Vagina (tissue), 2 donors: Measurements from ENCODE around the gene BRD7. TPM values are rescaled to one million over a fixed set of nuclear protein-coding genes. Genes with fewer than 3 reads are reported as not detected.

Experiments used
- DNase-seq, 2 donors: peaks; one replicate each; pipeline ENCODE4 v3.0.0-alpha.2; 2017; ENCODE audit errors: extremely low spot score in 2 of 2
- H3K27ac ChIP-seq: fragments of 200-600 bp; sonication (generic); one replicate; pipeline ENCODE4 v1.5.1; 2019
- H3K27me3 ChIP-seq: fragments of 200-600 bp; sonication (generic); one replicate; pipeline ENCODE4 v1.5.1; 2019
- H3K36me3 ChIP-seq, 2 donors: fragments of 200-600 bp; sonication (generic); one replicate each; pipeline ENCODE4 v1.5.1; 2017 to 2019
- H3K4me1 ChIP-seq: fragments of 200-600 bp; sonication (generic); one replicate; pipeline ENCODE4 v1.5.1; 2019
- H3K4me3 ChIP-seq, 2 donors: fragments of 200-600 bp; sonication (generic); 1 replicate in 1 of 2; 2 replicates in 1 of 2; pipeline ENCODE4 v1.5.1; 2016 to 2019
- H3K9me3 ChIP-seq: fragments of 200-600 bp; sonication (generic); one replicate; pipeline ENCODE4 v1.5.1; 2019
- POLR2A ChIP-seq, 2 donors: fragments of 450-650 bp; IDR thresholded peaks; one replicate each; pipeline ENCODE4 v1.6.1; 2017; ENCODE audit warnings: antibody characterized with exemption in 2 of 2, mild to moderate bottlenecking in 2 of 2, moderate library complexity in 2 of 2
- POLR2AphosphoS5 ChIP-seq, 2 donors: sonication (generic); formaldehyde crosslinking; IDR thresholded peaks; one replicate each; pipeline ENCODE4 v1.9.0; 2017; ENCODE audit warnings: antibody characterized with exemption in 2 of 2, mild to moderate bottlenecking in 2 of 2, low read depth in 1 of 2; ENCODE audit not compliant: insufficient read depth in 1 of 2
- intact Hi-C: fragments of 100-400 bp; cut with DNase I; formaldehyde crosslinking; loops from one replicate; pipeline ENCODE4 v1.15.1; 2023
- total RNA-seq: library from RNA; depleted of rRNA; stranded (reverse); fragments of >200 nt; gene quantifications from one replicate; pipeline ENCODE4 v1.2.3, GENCODE V29; 2016
- TF ChIP-seq, protein P1 (sequence below), 3 experiments: fragments of 450-650 bp in 2 of 3; fragments of 200-600 bp in 1 of 3; sonication (generic) in 1 of 3; IDR thresholded peaks; one replicate each; pipeline ENCODE4 v1.5.1; 2017 to 2019; ENCODE audit warnings: antibody characterized with exemption in 3 of 3, mild to moderate bottlenecking in 2 of 3, moderate library complexity in 2 of 3

Gene BRD7
- total RNA-seq, 1 donor from 2014 or later = 49.6 TPM

GRCh38 chr16:50292566-50292948 is 76.2 kb downstream of the BRD7 start:
- no peaks in the 10 kb centered on the region for H3K36me3 ChIP-seq

GRCh38 chr16:50291719-50292565 is 76.8 kb downstream of the BRD7 start:
- H3K4me3 ChIP-seq = no peak overlapping the region
- no peak for TF ChIP-seq POLR2A (IDR thresholded peaks at IDR 0.05)
- no peak for TF ChIP-seq POLR2AphosphoS5 (IDR thresholded peaks at IDR 0.05; ENCODE audit: insufficient read depth in 1 of 2, low read depth in 1 of 2)
- TF ChIP-seq, protein P1, sequence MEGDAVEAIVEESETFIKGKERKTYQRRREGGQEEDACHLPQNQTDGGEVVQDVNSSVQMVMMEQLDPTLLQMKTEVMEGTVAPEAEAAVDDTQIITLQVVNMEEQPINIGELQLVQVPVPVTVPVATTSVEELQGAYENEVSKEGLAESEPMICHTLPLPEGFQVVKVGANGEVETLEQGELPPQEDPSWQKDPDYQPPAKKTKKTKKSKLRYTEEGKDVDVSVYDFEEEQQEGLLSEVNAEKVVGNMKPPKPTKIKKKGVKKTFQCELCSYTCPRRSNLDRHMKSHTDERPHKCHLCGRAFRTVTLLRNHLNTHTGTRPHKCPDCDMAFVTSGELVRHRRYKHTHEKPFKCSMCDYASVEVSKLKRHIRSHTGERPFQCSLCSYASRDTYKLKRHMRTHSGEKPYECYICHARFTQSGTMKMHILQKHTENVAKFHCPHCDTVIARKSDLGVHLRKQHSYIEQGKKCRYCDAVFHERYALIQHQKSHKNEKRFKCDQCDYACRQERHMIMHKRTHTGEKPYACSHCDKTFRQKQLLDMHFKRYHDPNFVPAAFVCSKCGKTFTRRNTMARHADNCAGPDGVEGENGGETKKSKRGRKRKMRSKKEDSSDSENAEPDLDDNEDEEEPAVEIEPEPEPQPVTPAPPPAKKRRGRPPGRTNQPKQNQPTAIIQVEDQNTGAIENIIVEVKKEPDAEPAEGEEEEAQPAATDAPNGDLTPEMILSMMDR (IDR thresholded peaks at IDR 0.05) = no peak
- H3K4me1 ChIP-seq = no peaks in the 10 kb centered on the region
- H3K9me3 ChIP-seq = no peaks in the 10 kb centered on the region
- no peaks in the 10 kb centered on the region for H3K36me3 ChIP-seq
- intact Hi-C loops = no loop called here
- H3K27ac ChIP-seq = no peak overlapping the region
- no peak for DNase-seq
- H3K27me3 ChIP-seq = no peaks in the 10 kb centered on the region

More at GRCh38 chr16:50292566-50292948, 76.2 kb downstream of the BRD7 start:
- no peak for TF ChIP-seq POLR2AphosphoS5 (IDR thresholded peaks at IDR 0.05; ENCODE audit: insufficient read depth in 1 of 2, low read depth in 1 of 2)
- TF ChIP-seq, protein P1 (IDR thresholded peaks at IDR 0.05) = no peak
- no peak for TF ChIP-seq POLR2A (IDR thresholded peaks at IDR 0.05)
- Histone ChIP-seq H3K27me3 (no peaks in the 10 kb centered on the region), H3K4me1 (no peaks in the 10 kb centered on the region), H3K4me3 (no peak overlapping the region), H3K27ac (no peak overlapping the region), H3K9me3 (no peaks in the 10 kb centered on the region)
- no peak for DNase-seq
- intact Hi-C loops = no loop called here

GRCh38 chr16:50290856-50291255 is 77.9 kb downstream of the BRD7 start:
- H3K4me1 ChIP-seq = no peaks in the 10 kb centered on the region
- H3K27ac ChIP-seq = no peak overlapping the region
- DNase-seq = no peak
- no peaks in the 10 kb centered on the region for H3K27me3 ChIP-seq
- no peaks in the 10 kb centered on the region for H3K9me3 ChIP-seq
- intact Hi-C loops = no loop called here
- no peaks in the 10 kb centered on the region for H3K36me3 ChIP-seq
- no peak for TF ChIP-seq POLR2A (IDR thresholded peaks at IDR 0.05)
- TF ChIP-seq POLR2AphosphoS5 (IDR thresholded peaks at IDR 0.05; ENCODE audit: insufficient read depth in 1 of 2, low read depth in 1 of 2) = no peak
- TF ChIP-seq, protein P1 (IDR thresholded peaks at IDR 0.05) = no peak
- H3K4me3 ChIP-seq = no peak overlapping the region

DNA sequence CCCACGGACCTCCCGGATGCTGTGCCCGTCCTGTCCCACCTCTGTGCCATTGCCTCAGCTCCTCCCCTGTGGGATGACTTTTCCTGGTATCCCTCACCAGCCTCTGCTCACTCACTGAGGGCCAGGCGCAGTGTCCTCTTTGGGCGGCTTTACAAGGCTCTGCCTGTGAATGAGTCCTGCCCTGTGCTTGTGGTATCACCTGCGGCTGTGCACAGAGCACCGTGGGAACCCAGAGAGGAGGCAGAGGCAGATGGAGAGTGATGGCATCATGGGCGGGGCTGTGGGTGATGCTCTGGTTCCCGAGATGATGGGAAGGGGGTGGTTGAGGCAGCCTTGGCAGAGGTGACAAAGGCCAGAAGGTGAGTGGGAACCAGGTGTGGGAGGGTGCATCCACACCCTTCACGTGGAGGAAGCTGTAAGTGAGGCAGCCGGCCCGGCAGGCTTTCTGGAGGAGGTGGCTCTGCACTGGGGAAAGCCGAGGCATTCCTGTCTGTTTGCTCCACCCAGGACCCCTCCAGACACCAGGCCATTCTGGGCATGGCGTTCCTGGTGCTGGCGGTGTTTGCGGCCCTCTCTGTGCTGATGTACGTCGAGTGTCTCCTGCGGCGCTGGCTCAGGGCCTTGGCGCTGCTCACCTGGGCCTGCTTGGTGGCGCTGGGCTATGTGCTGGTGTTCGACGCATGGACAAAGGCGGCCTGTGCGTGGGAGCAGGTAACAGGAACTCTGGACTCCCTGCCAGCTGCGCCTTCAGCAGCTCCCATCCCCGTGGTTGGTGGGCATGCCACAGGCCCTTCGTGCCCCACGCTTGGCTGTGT is 78.6 kb downstream of the BRD7 start:
- H3K36me3 ChIP-seq = no peaks in the 10 kb centered on the region

More for the DNA sequence above, 78.6 kb downstream of the BRD7 start:
- Histone ChIP-seq H3K27ac (no peak overlapping the region), H3K4me1 (no peaks in the 10 kb centered on the region), H3K9me3 (no peaks in the 10 kb centered on the region), H3K27me3 (no peaks in the 10 kb centered on the region), H3K4me3 (no peak overlapping the region)
- intact Hi-C loops = no loop called here
- TF ChIP-seq POLR2AphosphoS5 (IDR thresholded peaks at IDR 0.05; ENCODE audit: insufficient read depth in 1 of 2, low read depth in 1 of 2) (no peak), POLR2A (IDR thresholded peaks at IDR 0.05) (no peak)
- TF ChIP-seq, protein P1 (IDR thresholded peaks at IDR 0.05) = no peak
- DNase-seq = no peak
